ENCODE results near the gene RBM3. TPM values are rescaled to one million over a fixed set of nuclear protein-coding genes. Genes with fewer than 3 reads are reported as not detected.
"Not testable (repeated sequence)": the region's sequence is repeated elsewhere in the genome, so short reads cannot be mapped to it uniquely, and the experiment has no call there.

The RBM3 gene
- total RNA-seq, result 100 to 1,000 TPM; 356 to 419 (median 366) TPM
- total RNA-seq (2013), result 280 TPM

- Mint-ChIP-seq H3K4me3 (peak within 1 kb of the TSS; percentile 94), H3K9me3 (no peaks in the 10 kb centered on the region), H3K4me1 (peaks cover 9 to 22% of the 10 kb centered on the region in 2 donors), H3K27ac (peak within 1 kb of the TSS; percentile 99 to 100), H3K36me3 (no peaks in the 10 kb centered on the region), H3K27me3 (ENCODE audit: low read depth in 2 of 2) (no peaks in the 10 kb centered on the region)
- H3K36me3 ChIP-seq (ENCODE audit: control insufficient read depth, insufficient read depth, low read length), result peaks cover 41% of the 10 kb centered on the region
- intact Hi-C loops (cut with micrococcal nuclease), result loop anchor here (1.0 to 2.0 kb wide), 3 partner anchors 23 to 98 kb away; partner anchors contain the start of genes FTSJ1, TBC1D25 and WDR13
- under 1% methylated on average over 70 of the region's 71 CpGs for WGBS (ENCODE audit: insufficient coverage)
- peak within 1 kb of the TSS; percentile 99 for H3K27ac ChIP-seq (ENCODE audit: low read length)
- peak; percentile 90 to 98 (median 92) for ATAC-seq
- peaks cover 23% of the 10 kb centered on the region for H3K4me1 ChIP-seq (ENCODE audit: control insufficient read depth, insufficient read depth, low read length)
- H3K27me3 ChIP-seq (ENCODE audit: control insufficient read depth, insufficient read depth, low read length), result no peaks in the 10 kb centered on the region
- H3K4me3 ChIP-seq (ENCODE audit: low read length), result peak within 1 kb of the TSS; percentile 82
- H3K9me3 ChIP-seq (ENCODE audit: control insufficient read depth, insufficient read depth, low read length), result no peaks in the 10 kb centered on the region
- peak; percentile 80 to 96 for DNase-seq
- TF ChIP-seq, protein P1, sequence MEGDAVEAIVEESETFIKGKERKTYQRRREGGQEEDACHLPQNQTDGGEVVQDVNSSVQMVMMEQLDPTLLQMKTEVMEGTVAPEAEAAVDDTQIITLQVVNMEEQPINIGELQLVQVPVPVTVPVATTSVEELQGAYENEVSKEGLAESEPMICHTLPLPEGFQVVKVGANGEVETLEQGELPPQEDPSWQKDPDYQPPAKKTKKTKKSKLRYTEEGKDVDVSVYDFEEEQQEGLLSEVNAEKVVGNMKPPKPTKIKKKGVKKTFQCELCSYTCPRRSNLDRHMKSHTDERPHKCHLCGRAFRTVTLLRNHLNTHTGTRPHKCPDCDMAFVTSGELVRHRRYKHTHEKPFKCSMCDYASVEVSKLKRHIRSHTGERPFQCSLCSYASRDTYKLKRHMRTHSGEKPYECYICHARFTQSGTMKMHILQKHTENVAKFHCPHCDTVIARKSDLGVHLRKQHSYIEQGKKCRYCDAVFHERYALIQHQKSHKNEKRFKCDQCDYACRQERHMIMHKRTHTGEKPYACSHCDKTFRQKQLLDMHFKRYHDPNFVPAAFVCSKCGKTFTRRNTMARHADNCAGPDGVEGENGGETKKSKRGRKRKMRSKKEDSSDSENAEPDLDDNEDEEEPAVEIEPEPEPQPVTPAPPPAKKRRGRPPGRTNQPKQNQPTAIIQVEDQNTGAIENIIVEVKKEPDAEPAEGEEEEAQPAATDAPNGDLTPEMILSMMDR (IDR thresholded peaks at IDR 0.05), result peak; percentile 35
Measured at GRCh38 chrX:48574270-48575266, at the start of gene RBM3. RBM3 (plus strand) TSS chrX:48574484; CDS start chrX:48575181, 697 bp downstream.

DNA sequence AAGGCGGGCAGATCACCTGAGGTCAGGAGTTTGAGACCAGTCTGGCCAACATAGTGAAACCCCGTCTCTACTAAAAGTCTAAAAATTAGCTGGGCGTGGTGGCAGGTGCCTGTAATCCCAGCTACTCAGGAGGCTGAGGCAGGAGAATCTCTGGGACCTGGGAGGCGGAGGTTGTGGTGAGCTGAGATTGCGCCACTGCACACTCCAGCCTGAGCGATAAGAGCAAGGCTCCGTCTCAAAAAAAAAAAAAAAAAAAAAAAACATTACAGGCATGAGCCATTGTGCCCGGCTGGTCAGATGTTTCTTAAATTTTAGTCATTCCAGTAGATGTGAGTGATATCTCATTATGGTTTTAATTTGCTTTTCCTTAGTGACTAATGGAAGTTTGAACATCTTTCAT, 48.4 kb upstream of the RBM3 start:
- H3K27ac ChIP-seq (ENCODE audit: low read length); ATAC-seq; H3K36me3 Mint-ChIP-seq; H3K27ac Mint-ChIP-seq; H3K27me3 ChIP-seq (ENCODE audit: control insufficient read depth, insufficient read depth, low read length); H3K9me3 ChIP-seq (ENCODE audit: control insufficient read depth, insufficient read depth, low read length); H3K27me3 Mint-ChIP-seq (ENCODE audit: low read depth in 2 of 2); H3K4me3 Mint-ChIP-seq; H3K9me3 Mint-ChIP-seq; H3K4me3 ChIP-seq (ENCODE audit: low read length); DNase-seq; intact Hi-C loops (cut with micrococcal nuclease): not testable (repeated sequence)
- H3K4me1 ChIP-seq (ENCODE audit: control insufficient read depth, insufficient read depth, low read length), result peaks cover 21% of the 10 kb centered on the region
- peaks cover 7 to 19% of the 10 kb centered on the region in 2 donors for H3K4me1 Mint-ChIP-seq
- H3K36me3 ChIP-seq (ENCODE audit: control insufficient read depth, insufficient read depth, low read length), result peaks cover 21% of the 10 kb centered on the region
- WGBS (ENCODE audit: insufficient coverage), result 96% methylated on average over 7 of the region's 8 CpGs

GRCh38 chrX:48530736-48531135, 43.5 kb upstream of the RBM3 start:
- TF ChIP-seq, protein P1 (IDR thresholded peaks at IDR 0.05), result no peak
- H3K27ac Mint-ChIP-seq, result peak overlapping the region; percentile 83 to 99

DNA sequence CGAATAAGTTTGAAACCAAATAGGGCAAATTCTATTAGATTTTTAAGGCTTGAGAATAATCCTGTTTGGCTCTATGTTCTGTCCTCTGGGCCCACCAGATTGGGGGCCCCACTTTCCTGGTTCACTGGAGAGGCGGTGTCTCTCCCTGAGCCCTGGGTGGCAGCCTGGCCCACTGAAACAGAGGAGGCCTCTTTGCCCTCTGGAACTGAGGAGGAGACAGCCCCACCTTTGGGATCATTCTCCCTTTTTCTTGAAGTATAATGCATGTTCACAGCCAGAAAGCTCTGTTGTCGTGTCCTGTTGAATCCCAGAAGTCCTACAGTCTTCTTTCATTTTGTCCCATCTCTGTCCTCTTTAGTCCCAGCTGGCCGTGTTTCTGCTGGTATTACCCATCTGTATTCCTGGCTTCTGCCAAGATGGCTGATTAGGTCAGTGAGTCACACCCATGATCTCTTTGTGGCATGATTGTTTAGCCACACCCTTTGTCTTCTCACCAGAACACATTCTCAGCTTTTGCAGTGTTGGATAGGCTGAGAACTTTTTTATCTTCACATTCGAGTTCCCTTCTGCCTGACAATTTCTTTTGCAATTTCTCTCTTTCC, 42.8 kb upstream of the RBM3 start:
- H3K4me3 Mint-ChIP-seq, result peak overlapping the region; percentile 32
- H3K9me3 Mint-ChIP-seq, result no peaks in the 10 kb centered on the region
- H3K4me1 Mint-ChIP-seq, result peaks cover 10 to 54% of the 10 kb centered on the region in 2 donors
- Histone ChIP-seq H3K4me3 (ENCODE audit: low read length) (no peak overlapping the region), H3K27me3 (ENCODE audit: control insufficient read depth, insufficient read depth, low read length) (no peaks in the 10 kb centered on the region), H3K4me1 (ENCODE audit: control insufficient read depth, insufficient read depth, low read length) (peaks cover 13% of the 10 kb centered on the region), H3K36me3 (ENCODE audit: control insufficient read depth, insufficient read depth, low read length) (peaks cover 19% of the 10 kb centered on the region), H3K9me3 (ENCODE audit: control insufficient read depth, insufficient read depth, low read length) (no peaks in the 10 kb centered on the region), H3K27ac (ENCODE audit: low read length) (peak overlapping the region; percentile 86)
- intact Hi-C loops (cut with micrococcal nuclease), result no loop called here
- 74% methylated on average over 5 of the region's 5 CpGs for WGBS (ENCODE audit: insufficient coverage)
- H3K27me3 Mint-ChIP-seq (ENCODE audit: low read depth in 2 of 2), result no peaks in the 10 kb centered on the region
- peak; percentile 77 to 88 (median 87) for ATAC-seq
- H3K27ac Mint-ChIP-seq, result peak overlapping the region; percentile 83 to 99
- H3K36me3 Mint-ChIP-seq, result no peaks in the 10 kb centered on the region
- TF ChIP-seq, protein P1 (IDR thresholded peaks at IDR 0.05), result no peak
- peak in 1 of 2 donors; percentile 37 for DNase-seq

More at GRCh38 chrX:48530736-48531135, 43.5 kb upstream of the RBM3 start:
- H3K4me1 ChIP-seq (ENCODE audit: control insufficient read depth, insufficient read depth, low read length), result peaks cover 13% of the 10 kb centered on the region
- Mint-ChIP-seq H3K4me1 (peaks cover 10 to 55% of the 10 kb centered on the region in 2 donors), H3K27me3 (ENCODE audit: low read depth in 2 of 2) (no peaks in the 10 kb centered on the region), H3K9me3 (no peaks in the 10 kb centered on the region), H3K36me3 (no peaks in the 10 kb centered on the region), H3K4me3 (no peak overlapping the region)
- peaks cover 19% of the 10 kb centered on the region for H3K36me3 ChIP-seq (ENCODE audit: control insufficient read depth, insufficient read depth, low read length)
- WGBS (ENCODE audit: insufficient coverage), result 100% methylated on average over 2 of the region's 3 CpGs
- no peaks in the 10 kb centered on the region for H3K9me3 ChIP-seq (ENCODE audit: control insufficient read depth, insufficient read depth, low read length)
- no peak for DNase-seq
- intact Hi-C loops (cut with micrococcal nuclease), result no loop called here
- ATAC-seq, result peak in 1 of 3 donors; percentile 12
- no peak overlapping the region for H3K4me3 ChIP-seq (ENCODE audit: low read length)
- H3K27ac ChIP-seq (ENCODE audit: low read length), result peak overlapping the region; percentile 86
- no peaks in the 10 kb centered on the region for H3K27me3 ChIP-seq (ENCODE audit: control insufficient read depth, insufficient read depth, low read length)
